Colonic mucosa (tissue), 4 donors: ENCODE data around the gene ADPRH. TPM values are rescaled to one million over a fixed set of nuclear protein-coding genes. Genes with fewer than 3 reads are reported as not detected.

Experiments used
- DNase-seq: peaks from one replicate; pipeline ENCODE4 v3.0.0-alpha.2; 2020
- H3K27ac ChIP-seq: fragments of 200-600 bp; one replicate; pipeline ENCODE4 v1.8.0; 2021
- H3K27me3 ChIP-seq: fragments of 200-600 bp; one replicate; pipeline ENCODE4 v1.8.0; 2021
- H3K36me3 ChIP-seq: fragments of 200-600 bp; one replicate; pipeline ENCODE4 v1.8.0; 2021
- H3K4me1 ChIP-seq: fragments of 200-600 bp; one replicate; pipeline ENCODE4 v1.8.0; 2021; ENCODE audit warnings: mild to moderate bottlenecking
- H3K4me3 ChIP-seq: fragments of 200-600 bp; one replicate; pipeline ENCODE4 v1.8.0; 2021
- H3K9ac ChIP-seq, 2 donors: one replicate each; pipeline ENCODE4 v1.7.0; 2013; ENCODE audit warnings: control low read depth in 2 of 2, low read depth in 2 of 2, low read length in 2 of 2
- H3K9me3 ChIP-seq: fragments of 200-600 bp; one replicate; pipeline ENCODE4 v1.8.0; 2021
- intact Hi-C: fragments of 100-400 bp; cut with DNase I; formaldehyde crosslinking; loops from one replicate; pipeline ENCODE4 v1.14.1; 2022
- total RNA-seq, 2 donors: library from RNA; stranded (reverse); fragmentation: NEBNext Ultra II Directional in 1 of 2; extraction: Animal tissue kit (Norgen Biotek cat#: 25700) in 1 of 2; gene quantifications; one replicate each; pipeline ENCODE4 v1.2.1, GENCODE V29; 2021
- TF ChIP-seq, protein P1 (sequence below): fragments of 200-600 bp; IDR thresholded peaks from one replicate; pipeline ENCODE4 v1.8.0; 2022; ENCODE audit warnings: antibody characterized with exemption, mild to moderate bottlenecking
- donor health status: healthy.
- donor health status: DM: no; HTN: no; CAD: no.
- donor health status: DM: no; HTN: no; CAD: no.

The ADPRH gene
- total RNA-seq, 2 donors from 2014 or later, result 2.0 to 3.3 TPM

- intact Hi-C loops, result no loop called here
- Histone ChIP-seq H3K9ac (no peak overlapping the region), H3K4me3 (no peak overlapping the region), H3K27me3 (no peaks in the 10 kb centered on the region), H3K27ac (no peak overlapping the region), H3K36me3 (no peaks in the 10 kb centered on the region), H3K4me1 (no peaks in the 10 kb centered on the region), H3K9me3 (no peaks in the 10 kb centered on the region)
- no peak for DNase-seq
- TF ChIP-seq, protein P1, sequence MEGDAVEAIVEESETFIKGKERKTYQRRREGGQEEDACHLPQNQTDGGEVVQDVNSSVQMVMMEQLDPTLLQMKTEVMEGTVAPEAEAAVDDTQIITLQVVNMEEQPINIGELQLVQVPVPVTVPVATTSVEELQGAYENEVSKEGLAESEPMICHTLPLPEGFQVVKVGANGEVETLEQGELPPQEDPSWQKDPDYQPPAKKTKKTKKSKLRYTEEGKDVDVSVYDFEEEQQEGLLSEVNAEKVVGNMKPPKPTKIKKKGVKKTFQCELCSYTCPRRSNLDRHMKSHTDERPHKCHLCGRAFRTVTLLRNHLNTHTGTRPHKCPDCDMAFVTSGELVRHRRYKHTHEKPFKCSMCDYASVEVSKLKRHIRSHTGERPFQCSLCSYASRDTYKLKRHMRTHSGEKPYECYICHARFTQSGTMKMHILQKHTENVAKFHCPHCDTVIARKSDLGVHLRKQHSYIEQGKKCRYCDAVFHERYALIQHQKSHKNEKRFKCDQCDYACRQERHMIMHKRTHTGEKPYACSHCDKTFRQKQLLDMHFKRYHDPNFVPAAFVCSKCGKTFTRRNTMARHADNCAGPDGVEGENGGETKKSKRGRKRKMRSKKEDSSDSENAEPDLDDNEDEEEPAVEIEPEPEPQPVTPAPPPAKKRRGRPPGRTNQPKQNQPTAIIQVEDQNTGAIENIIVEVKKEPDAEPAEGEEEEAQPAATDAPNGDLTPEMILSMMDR, result no peak
These were observed 5.9 kb downstream of the ADPRH start for GRCh38 chr3:119585208-119585607.

DNA sequence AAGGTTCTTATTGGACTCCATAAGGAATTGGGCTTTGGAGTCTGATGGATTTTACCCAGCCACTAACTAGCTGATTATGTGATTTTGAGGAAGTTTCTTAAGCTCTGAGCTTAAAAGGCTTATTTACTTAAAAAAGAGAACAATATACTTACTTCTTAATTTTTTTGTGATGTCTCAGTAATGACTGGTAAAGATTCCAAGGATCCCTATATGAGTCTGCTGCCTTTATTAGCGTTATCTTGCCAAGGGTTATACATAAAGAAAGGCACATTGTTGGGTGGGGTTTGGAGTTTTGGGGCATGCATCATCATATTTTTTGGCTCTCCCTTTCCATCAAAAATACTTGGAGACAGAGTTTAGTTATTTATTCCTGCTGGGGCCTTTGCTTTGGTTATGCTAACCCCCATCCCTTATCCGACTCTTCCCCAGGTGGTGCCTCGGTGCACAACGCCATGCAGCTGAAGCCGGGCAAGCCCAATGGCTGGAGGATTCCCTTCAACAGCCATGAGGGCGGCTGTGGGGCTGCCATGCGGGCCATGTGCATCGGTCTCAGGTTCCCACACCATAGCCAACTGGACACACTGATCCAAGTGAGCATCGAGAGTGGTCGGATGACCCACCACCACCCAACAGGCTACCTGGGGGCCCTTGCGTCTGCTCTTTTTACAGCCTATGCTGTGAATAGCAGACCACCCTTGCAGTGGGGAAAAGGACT, 6.7 kb downstream of the ADPRH start:
- H3K4me3 ChIP-seq, result no peak overlapping the region
- DNase-seq, result no peak
- intact Hi-C loops, result no loop called here

DNA sequence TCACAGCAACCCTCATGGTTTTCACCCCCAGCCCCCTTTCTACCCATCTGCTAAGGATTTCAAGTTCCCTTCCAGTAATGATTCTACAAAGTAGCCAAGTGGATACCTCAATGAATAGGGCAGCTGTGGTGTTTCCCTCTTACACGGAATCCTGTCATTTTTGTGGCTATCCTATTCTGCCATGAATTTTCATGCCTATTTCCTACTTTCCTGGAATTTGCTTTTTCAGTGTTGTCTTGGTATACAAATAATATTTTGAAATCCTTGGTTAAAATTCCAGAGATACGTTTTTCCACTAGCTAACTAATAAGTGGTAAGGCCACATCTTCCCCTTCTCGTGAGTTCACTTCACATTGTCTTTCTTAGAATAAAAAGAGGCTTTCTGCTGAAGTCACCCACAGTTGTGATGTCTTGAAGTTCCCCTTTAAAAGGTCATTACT, 7.5 kb downstream of the ADPRH start:
- intact Hi-C loops, result no loop called here
- no peak for DNase-seq
- TF ChIP-seq, protein P1, result no peak
- H3K4me3 ChIP-seq, result no peak overlapping the region
- no peak overlapping the region for H3K27ac ChIP-seq
- H3K9me3 ChIP-seq, result no peaks in the 10 kb centered on the region
- no peaks in the 10 kb centered on the region for H3K4me1 ChIP-seq
- no peaks in the 10 kb centered on the region for H3K36me3 ChIP-seq
- H3K9ac ChIP-seq, result no peak overlapping the region
- H3K27me3 ChIP-seq, result no peaks in the 10 kb centered on the region

More for the DNA sequence above, 6.7 kb downstream of the ADPRH start:
- Histone ChIP-seq H3K36me3 (no peaks in the 10 kb centered on the region), H3K27me3 (no peaks in the 10 kb centered on the region), H3K9me3 (no peaks in the 10 kb centered on the region), H3K9ac (no peak overlapping the region), H3K4me1 (no peaks in the 10 kb centered on the region), H3K27ac (no peak overlapping the region)
- TF ChIP-seq, protein P1, result no peak

DNA sequence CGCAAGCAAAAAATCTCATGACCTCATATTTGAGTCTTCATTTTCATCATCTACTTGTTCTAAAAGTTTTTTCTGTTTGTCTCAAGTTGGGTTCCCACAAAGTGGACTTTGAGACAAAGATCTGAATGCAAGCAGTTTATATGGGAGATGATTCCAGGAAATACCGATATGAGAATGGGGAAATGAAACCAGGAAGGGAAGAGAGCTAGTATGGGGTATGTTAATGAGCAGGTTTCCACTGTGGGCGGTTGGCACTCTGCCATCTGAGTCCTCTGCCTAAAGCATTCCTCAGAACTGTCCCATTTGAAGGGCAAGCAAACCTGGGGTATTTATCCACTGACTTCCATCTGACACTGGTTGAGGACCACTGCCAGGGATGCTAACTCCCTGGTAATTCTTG, 8.8 kb downstream of the ADPRH start:
- Histone ChIP-seq H3K9ac (no peak overlapping the region), H3K9me3 (no peaks in the 10 kb centered on the region), H3K4me1 (no peaks in the 10 kb centered on the region), H3K27me3 (no peaks in the 10 kb centered on the region), H3K36me3 (no peaks in the 10 kb centered on the region), H3K4me3 (no peak overlapping the region), H3K27ac (no peak overlapping the region)
- intact Hi-C loops, result no loop called here
- TF ChIP-seq, protein P1, result no peak
- DNase-seq, result peak; percentile 49

DNA sequence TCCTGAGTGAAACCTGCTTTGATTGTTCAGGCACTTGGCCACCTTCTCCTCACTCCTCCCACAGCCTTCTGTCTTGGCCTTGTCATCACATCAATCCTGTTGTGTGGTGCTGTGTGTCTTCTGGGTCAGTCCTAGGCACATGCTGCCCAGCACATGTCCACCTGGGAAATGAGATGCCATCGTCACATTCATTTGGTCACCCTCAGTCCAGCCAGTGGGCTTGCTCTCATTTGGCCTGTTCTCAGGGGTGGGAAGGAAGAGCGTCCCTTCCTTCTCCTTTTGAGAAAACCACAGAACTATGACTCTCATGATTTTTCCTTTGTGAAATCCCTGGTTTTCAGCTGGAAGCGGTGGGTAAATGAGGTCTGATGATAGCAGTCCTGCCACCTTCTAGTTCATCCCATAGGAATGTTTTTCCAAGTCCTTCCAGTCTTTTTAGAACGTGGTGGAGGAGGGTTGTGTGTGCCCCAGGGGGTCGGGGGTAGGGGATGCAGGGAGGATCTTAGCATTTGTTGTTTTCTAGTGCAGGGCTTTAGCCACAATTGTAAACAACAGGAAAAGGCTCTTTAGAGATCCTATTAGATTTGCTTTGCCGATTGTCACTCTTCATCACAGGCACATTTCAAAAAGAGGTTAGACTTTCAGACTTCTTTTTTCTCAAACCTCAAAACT, 9.9 kb downstream of the ADPRH start:
- no peak overlapping the region for H3K27ac ChIP-seq
- H3K9ac ChIP-seq, result no peak overlapping the region
- intact Hi-C loops, result no loop called here
- H3K27me3 ChIP-seq, result no peaks in the 10 kb centered on the region
- TF ChIP-seq, protein P1, result no peak
- no peaks in the 10 kb centered on the region for H3K4me1 ChIP-seq
- DNase-seq, result no peak
- H3K4me3 ChIP-seq, result no peak overlapping the region
- H3K9me3 ChIP-seq, result no peaks in the 10 kb centered on the region
- no peaks in the 10 kb centered on the region for H3K36me3 ChIP-seq
